ENCODE results near the gene COX18. TPM values are rescaled to one million over a fixed set of nuclear protein-coding genes. Genes with fewer than 3 reads are reported as not detected.
A peak's percentile ranks its signal among the peaks of the same experiment; 100 is the strongest.

Gene COX18
- total RNA-seq, 2 experiments from 2014 or later, result 14.0 to 17.4 TPM

GRCh38 chr4:73070074-73070390 is 516 bp upstream of the COX18 start:
- peak overlapping the region; percentile 87 for H3K27ac Mint-ChIP-seq
- DNase-seq, result no peak
- peak; percentile 6 for ATAC-seq (ENCODE audit: low read depth)
- H3K27me3 Mint-ChIP-seq, result no peaks in the 10 kb centered on the region
- H3K4me1 Mint-ChIP-seq, result peaks cover 21% of the 10 kb centered on the region
- H3K36me3 Mint-ChIP-seq, result peaks cover 1% of the 10 kb centered on the region
- peak overlapping the region; percentile 80 for H3K4me3 Mint-ChIP-seq
- POLR2A ChIA-PET, result interaction anchor here (0.7 to 4.9 kb wide), 3 partner anchors 11 to 189 kb away, joined by 3 to 43 read pairs (median 3); partner anchors contain the start of gene ANKRD17
- no peaks in the 10 kb centered on the region for H3K9me3 Mint-ChIP-seq

DNA sequence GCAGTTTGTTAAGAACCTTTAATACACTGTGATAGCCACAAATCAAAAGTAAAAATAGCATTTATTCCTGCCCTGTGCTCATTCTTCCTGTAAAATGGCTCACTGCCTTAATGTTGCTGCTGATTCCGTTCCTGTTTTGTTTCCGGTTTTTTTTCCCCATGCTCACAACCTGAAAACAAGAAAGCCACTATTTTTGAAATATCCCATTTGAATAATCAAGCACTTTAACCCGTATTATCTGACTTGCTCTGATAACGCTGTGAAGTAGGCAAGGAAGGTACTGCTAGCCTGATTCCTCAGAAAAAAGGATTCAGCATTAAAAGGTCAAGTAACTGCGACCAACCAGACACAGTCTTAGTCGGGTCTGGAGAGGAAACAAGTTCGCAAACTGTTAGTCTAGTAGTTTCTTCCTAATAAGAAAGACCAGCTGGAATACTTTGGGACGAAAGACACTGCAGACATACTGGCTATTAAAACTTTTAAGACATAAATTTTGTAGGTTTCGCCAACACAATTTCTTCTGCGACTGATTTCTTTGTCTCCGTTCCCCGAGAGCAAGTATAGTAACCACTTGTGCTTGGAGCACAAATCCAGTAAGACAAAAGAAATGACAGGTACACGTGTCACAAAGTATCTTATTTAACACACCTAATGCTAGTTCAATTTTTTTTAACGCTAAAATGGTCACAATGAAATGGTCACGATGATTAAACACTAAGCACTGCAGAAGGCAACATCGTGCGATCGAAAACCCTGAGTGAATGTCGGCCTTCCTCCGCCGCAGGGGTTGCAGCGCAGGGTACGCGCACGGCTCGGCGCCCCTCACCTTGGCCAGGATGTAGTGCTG is 802 bp downstream of the COX18 start:
- peak overlapping the region; percentile 80 for H3K4me3 Mint-ChIP-seq
- H3K4me1 Mint-ChIP-seq, result peaks cover 21% of the 10 kb centered on the region
- no peaks in the 10 kb centered on the region for H3K9me3 Mint-ChIP-seq
- ATAC-seq (ENCODE audit: low read depth) (no peak), DNase-seq (no peak)
- POLR2A ChIA-PET, result interaction anchor here (0.6 to 4.9 kb wide), 2 partner anchors 79 to 190 kb away, joined by 3 to 43 read pairs; partner anchors contain the start of gene ANKRD17
- H3K27me3 Mint-ChIP-seq, result no peaks in the 10 kb centered on the region
- H3K36me3 Mint-ChIP-seq, result peaks cover 7% of the 10 kb centered on the region
- H3K27ac Mint-ChIP-seq, result peak overlapping the region; percentile 87

DNA sequence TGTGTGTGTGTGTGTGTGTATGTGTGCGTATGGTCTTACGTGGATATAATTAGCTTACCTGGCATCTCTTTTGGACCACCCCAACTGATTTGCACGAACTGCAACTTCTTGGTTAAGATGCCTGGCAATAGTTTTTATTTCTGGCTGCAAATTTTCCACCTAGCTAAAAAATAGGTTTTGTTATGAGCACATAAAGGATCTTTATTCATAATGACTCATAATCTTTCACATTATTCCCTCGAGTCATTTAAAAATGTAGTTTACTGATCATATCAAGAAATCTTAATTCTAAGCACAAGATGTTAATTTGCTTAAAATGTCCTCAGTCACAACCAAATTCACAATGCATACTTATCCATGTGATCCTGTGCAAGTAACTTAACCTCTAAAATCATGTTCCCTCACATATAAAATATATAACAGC is 1.5 kb downstream of the COX18 start:
- Mint-ChIP-seq H3K27me3 (no peaks in the 10 kb centered on the region), H3K4me3 (peak overlapping the region; percentile 80), H3K27ac (peak overlapping the region; percentile 87), H3K36me3 (peaks cover 10% of the 10 kb centered on the region), H3K4me1 (peaks cover 21% of the 10 kb centered on the region), H3K9me3 (no peaks in the 10 kb centered on the region)
- POLR2A ChIA-PET, result interaction anchor here (4.9 kb wide), 1 partner anchor 191 kb away, joined by 43 read pairs; the partner anchor contains the start of gene ANKRD17
- no peak for DNase-seq
- ATAC-seq (ENCODE audit: low read depth), result no peak

GRCh38 chr4:73066928-73067327 is 2.6 kb downstream of the COX18 start:
- Mint-ChIP-seq H3K27me3 (no peaks in the 10 kb centered on the region), H3K4me1 (peaks cover 20% of the 10 kb centered on the region), H3K27ac (peak overlapping the region; percentile 82), H3K36me3 (peaks cover 11% of the 10 kb centered on the region), H3K4me3 (peak overlapping the region; percentile 56), H3K9me3 (no peaks in the 10 kb centered on the region)
- POLR2A ChIA-PET, result interaction anchor here (4.9 kb wide), 1 partner anchor 192 kb away, joined by 43 read pairs; the partner anchor contains the start of gene ANKRD17
- ATAC-seq (ENCODE audit: low read depth) (no peak), DNase-seq (no peak)

DNA sequence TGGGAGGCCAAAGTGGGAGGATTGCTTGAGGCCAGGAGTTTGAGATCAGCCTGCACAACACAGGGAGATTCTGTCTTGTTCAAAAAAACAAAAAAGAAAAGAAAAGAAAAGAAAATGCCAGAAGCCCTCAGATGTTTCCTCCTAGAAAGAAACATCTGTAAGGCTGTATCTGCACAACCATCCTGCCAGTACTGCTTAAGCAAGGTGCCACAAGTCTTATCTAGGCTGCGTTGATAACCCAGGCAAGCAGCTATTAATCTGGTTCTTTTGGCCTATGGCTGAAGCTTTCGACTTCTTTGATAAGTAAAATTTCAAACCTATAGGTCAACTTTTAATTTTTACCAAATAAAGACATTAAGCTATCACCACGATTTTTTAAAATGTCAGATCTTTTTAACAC is 3.1 kb downstream of the COX18 start:
- Mint-ChIP-seq H3K4me3 (no peak overlapping the region), H3K36me3 (peaks cover 12% of the 10 kb centered on the region), H3K27ac (peak overlapping the region; percentile 62), H3K4me1 (peaks cover 20% of the 10 kb centered on the region), H3K27me3 (no peaks in the 10 kb centered on the region), H3K9me3 (no peaks in the 10 kb centered on the region)
- no peak for DNase-seq
- no peak for ATAC-seq (ENCODE audit: low read depth)
- POLR2A ChIA-PET, result interaction anchor here (4.9 kb wide), 1 partner anchor 192 kb away, joined by 43 read pairs; the partner anchor contains the start of gene ANKRD17

DNA sequence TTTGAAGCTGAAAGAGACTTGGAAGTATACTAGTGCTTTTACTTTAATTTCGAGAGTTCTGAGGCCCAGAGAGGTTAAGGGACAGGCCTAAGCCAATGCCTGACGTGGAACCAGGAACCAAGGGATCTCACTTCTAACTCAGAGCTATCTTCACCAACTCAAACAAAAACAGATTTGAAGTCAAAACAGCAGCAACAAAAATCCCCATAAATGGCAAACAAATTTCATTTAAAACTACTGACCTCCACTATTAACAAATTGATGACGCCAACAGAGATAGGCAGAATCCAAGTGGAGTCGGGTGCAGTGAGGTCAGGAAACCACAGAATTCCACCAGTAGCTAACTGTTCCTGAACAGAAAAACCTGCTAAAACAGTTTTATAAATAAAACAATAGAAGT is 5.0 kb downstream of the COX18 start:
- H3K4me1 Mint-ChIP-seq, result peaks cover 16% of the 10 kb centered on the region
- POLR2A ChIA-PET, result no interaction called here
- no peak for ATAC-seq (ENCODE audit: low read depth)
- no peak overlapping the region for H3K27ac Mint-ChIP-seq
- no peaks in the 10 kb centered on the region for H3K9me3 Mint-ChIP-seq
- no peaks in the 10 kb centered on the region for H3K27me3 Mint-ChIP-seq
- no peak overlapping the region for H3K4me3 Mint-ChIP-seq
- H3K36me3 Mint-ChIP-seq, result peaks cover 18% of the 10 kb centered on the region
- DNase-seq, result no peak

GRCh38 chr4:73055241-73055897 is 14.1 kb downstream of the COX18 start:
- POLR2A ChIA-PET, result no interaction called here
- peaks cover 19% of the 10 kb centered on the region for H3K36me3 Mint-ChIP-seq
- H3K4me1 Mint-ChIP-seq, result no peaks in the 10 kb centered on the region
- DNase-seq, result no peak
- no peak overlapping the region for H3K27ac Mint-ChIP-seq
- no peaks in the 10 kb centered on the region for H3K27me3 Mint-ChIP-seq
- no peak for ATAC-seq (ENCODE audit: low read depth)
- no peaks in the 10 kb centered on the region for H3K9me3 Mint-ChIP-seq
- H3K4me3 Mint-ChIP-seq, result no peak overlapping the region

DNA sequence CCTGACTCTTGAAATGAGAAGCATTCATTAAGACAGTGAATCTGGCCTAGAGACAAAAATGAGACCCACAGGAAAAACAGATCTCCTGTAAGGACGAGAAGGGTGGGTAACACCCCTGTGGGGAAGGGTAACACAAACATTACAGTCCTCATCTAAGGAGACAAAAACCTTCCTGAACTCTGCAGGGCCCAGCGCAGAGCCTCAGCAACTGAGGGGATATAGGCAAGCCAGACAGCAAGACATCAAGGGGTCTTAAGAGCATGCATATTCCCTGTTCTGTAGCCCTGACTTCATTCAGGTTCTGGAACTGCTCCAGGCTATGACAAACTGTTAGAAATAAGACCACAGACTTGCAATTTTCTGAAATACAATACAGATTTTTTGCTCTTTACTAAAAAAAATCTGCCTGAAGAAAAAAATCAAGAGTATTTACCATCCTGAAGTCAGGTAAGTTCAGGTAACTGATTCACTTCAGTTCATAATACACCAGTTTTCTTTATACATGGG is 15.5 kb downstream of the COX18 start:
- Mint-ChIP-seq H3K27ac (no peak overlapping the region), H3K4me1 (no peaks in the 10 kb centered on the region), H3K4me3 (no peak overlapping the region), H3K9me3 (no peaks in the 10 kb centered on the region), H3K27me3 (no peaks in the 10 kb centered on the region), H3K36me3 (peaks cover 16% of the 10 kb centered on the region)
- no peak for DNase-seq
- POLR2A ChIA-PET, result no interaction called here
- ATAC-seq (ENCODE audit: low read depth), result no peak

DNA sequence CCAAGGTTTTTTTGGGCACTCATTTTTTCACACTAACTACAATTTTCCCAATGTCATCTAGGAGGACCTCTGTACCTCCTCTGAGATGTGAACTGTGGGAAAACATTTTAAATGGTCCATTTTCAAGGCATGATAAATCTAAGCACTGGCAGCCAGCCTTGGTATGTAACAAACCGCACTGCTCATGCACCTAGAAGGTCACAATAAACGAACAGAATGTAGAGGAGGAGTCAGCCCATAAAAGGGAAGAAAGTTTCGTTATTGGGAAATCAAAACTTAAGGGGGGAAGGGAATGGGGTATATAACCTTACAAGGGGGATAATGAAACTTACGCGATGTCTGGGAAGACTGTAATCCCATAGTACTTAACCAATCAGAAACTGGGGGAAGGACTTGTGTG is 16.4 kb downstream of the COX18 start:
- ATAC-seq (ENCODE audit: low read depth) (no peak), DNase-seq (no peak)
- Mint-ChIP-seq H3K4me3 (no peak overlapping the region), H3K4me1 (no peaks in the 10 kb centered on the region), H3K27ac (no peak overlapping the region), H3K9me3 (no peaks in the 10 kb centered on the region), H3K36me3 (peaks cover 15% of the 10 kb centered on the region), H3K27me3 (no peaks in the 10 kb centered on the region)
- POLR2A ChIA-PET, result no interaction called here

- H3K27ac Mint-ChIP-seq, result no peak overlapping the region
- peaks cover 15% of the 10 kb centered on the region for H3K36me3 Mint-ChIP-seq
- ATAC-seq (ENCODE audit: low read depth), result no peak
- H3K4me3 Mint-ChIP-seq, result no peak overlapping the region
- no peak for DNase-seq
- H3K27me3 Mint-ChIP-seq, result no peaks in the 10 kb centered on the region
- H3K4me1 Mint-ChIP-seq, result no peaks in the 10 kb centered on the region
- H3K9me3 Mint-ChIP-seq, result no peaks in the 10 kb centered on the region
- POLR2A ChIA-PET, result interaction anchor here (1.0 kb wide), 1 partner anchor 205 kb away, joined by 3 read pairs; no protein-coding TSS in a partner anchor
These were observed 17.9 kb downstream of the COX18 start for GRCh38 chr4:73051625-73052024.

- Mint-ChIP-seq H3K4me1 (no peaks in the 10 kb centered on the region), H3K27ac (no peak overlapping the region), H3K9me3 (no peaks in the 10 kb centered on the region), H3K27me3 (no peaks in the 10 kb centered on the region), H3K4me3 (no peak overlapping the region), H3K36me3 (no peaks in the 10 kb centered on the region)
- POLR2A ChIA-PET, result no interaction called here
- DNase-seq, result no peak
- ATAC-seq (ENCODE audit: low read depth), result no peak
These were observed 23.6 kb downstream of the COX18 start for GRCh38 chr4:73045879-73046278.

DNA sequence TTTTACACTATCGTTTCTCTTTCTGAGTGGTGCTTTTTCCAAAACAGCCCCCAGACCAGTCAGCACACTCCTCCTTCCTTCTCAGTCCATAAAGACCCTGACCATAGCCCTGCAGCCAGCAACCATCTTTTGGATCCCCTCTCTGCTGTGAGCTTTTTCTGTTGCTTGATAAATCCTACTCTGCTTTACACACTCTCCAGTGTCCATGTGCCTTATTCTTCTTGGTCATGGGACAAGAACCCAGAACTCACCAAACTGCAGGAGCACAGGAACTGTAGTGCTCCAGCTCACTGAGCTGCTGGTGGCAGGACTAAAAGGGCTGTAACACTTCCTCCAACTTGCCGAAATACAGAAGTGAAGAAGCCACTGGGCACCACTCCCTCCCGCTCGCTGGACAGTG is 32.5 kb downstream of the COX18 start:
- ATAC-seq (ENCODE audit: low read depth) (no peak), DNase-seq (no peak)
- Mint-ChIP-seq H3K9me3 (peaks cover 11% of the 10 kb centered on the region), H3K27ac (no peak overlapping the region), H3K27me3 (peaks cover 2% of the 10 kb centered on the region), H3K4me1 (peaks cover 13% of the 10 kb centered on the region), H3K36me3 (peaks cover 8% of the 10 kb centered on the region), H3K4me3 (no peak overlapping the region)
- POLR2A ChIA-PET, result no interaction called here

- POLR2A ChIA-PET, result no interaction called here
- peaks cover 2% of the 10 kb centered on the region for H3K27me3 Mint-ChIP-seq
- ATAC-seq (ENCODE audit: low read depth) (no peak), DNase-seq (no peak)
- peaks cover 13% of the 10 kb centered on the region for H3K4me1 Mint-ChIP-seq
- H3K36me3 Mint-ChIP-seq, result peaks cover 8% of the 10 kb centered on the region
- peaks cover 11% of the 10 kb centered on the region for H3K9me3 Mint-ChIP-seq
- no peak overlapping the region for H3K27ac Mint-ChIP-seq
- no peak overlapping the region for H3K4me3 Mint-ChIP-seq
These were observed 33.4 kb downstream of the COX18 start for GRCh38 chr4:73036123-73036522.

Measured in activated naive CD8-positive, alpha-beta T cell treated with anti-CD3 and anti-CD28 coated beads, Interleukin-2, amount 10 ng/mL, durations not matched to agents 7 days and 5 days (primary cell).